ENCODE data around the gene ZP1.

Gene ZP1

GRCh38 chr11:60844870-60845221 lies 22.5 kb upstream of the ZP1 start:
- no peak for DNase-seq

GRCh38 chr11:60845338-60845737 lies 22.0 kb upstream of the ZP1 start:
- no peak for DNase-seq

- no peak for DNase-seq
Measured at GRCh38 chr11:60847281-60847680, 20.1 kb upstream of the ZP1 start.

- no peak for DNase-seq
Measured at GRCh38 chr11:60847896-60848295, 19.4 kb upstream of the ZP1 start.

- no peak for DNase-seq
Measured at GRCh38 chr11:60848714-60849151, 18.6 kb upstream of the ZP1 start.

- DNase-seq: no peak
Measured at GRCh38 chr11:60849641-60850520, 17.5 kb upstream of the ZP1 start.

- no peak for DNase-seq
Measured at GRCh38 chr11:60851327-60852104, 15.8 kb upstream of the ZP1 start.

- no peak for DNase-seq
Measured at GRCh38 chr11:60852117-60852981, 15.0 kb upstream of the ZP1 start.

GRCh38 chr11:60852982-60853950 lies 14.1 kb upstream of the ZP1 start:
- no peak for DNase-seq

- DNase-seq: no peak
Measured at GRCh38 chr11:60854140-60854846, 13.0 kb upstream of the ZP1 start.

- DNase-seq: no peak
Measured at GRCh38 chr11:60854847-60855725, 12.3 kb upstream of the ZP1 start.

- DNase-seq: no peak
Measured at GRCh38 chr11:60855726-60856633, 11.4 kb upstream of the ZP1 start, which contains the start of gene PTGDR2. Gene PTGDR2 (minus strand): TSS chr11:60855950. CDS start chr11:60853722, 2,228 bp downstream.

GRCh38 chr11:60857378-60858232 lies 9.7 kb upstream of the ZP1 start:
- DNase-seq: no peak

GRCh38 chr11:60858236-60858635 lies 9.1 kb upstream of the ZP1 start:
- DNase-seq: no peak

- DNase-seq: no peak
Measured at GRCh38 chr11:60858731-60859464, 8.4 kb upstream of the ZP1 start.

- DNase-seq: no peak
Measured at GRCh38 chr11:60859616-60860250, 7.6 kb upstream of the ZP1 start.

GRCh38 chr11:60860943-60861342 lies 6.4 kb upstream of the ZP1 start:
- DNase-seq: no peak

All from T-helper 9 cell (primary cell).